Neural progenitor cell (in vitro differentiated cells): ENCODE data around the gene TM9SF4. TPM values are rescaled to one million over a fixed set of nuclear protein-coding genes. Genes with fewer than 3 reads are reported as not detected.

Experiments
- DNase-seq: peaks from one replicate; pipeline ENCODE4 v3.0.0-alpha.2; 2016; ENCODE audit warnings: low spot score
- H2AFZ ChIP-seq: fragments of 200-600 bp; sonication (generic); replicated peaks from 2 replicates; pipeline ENCODE4 v1.6.1; 2016; ENCODE audit warnings: antibody characterized with exemption
- H3F3A ChIP-seq: fragments of 200-600 bp; sonication (generic); 2 replicates; pipeline ENCODE4 v1.6.1; 2016; ENCODE audit warnings: antibody characterized with exemption, low read depth
- H3K27ac ChIP-seq: fragments of 200-600 bp; sonication (generic); 2 replicates; pipeline ENCODE4 v1.5.1; 2016; ENCODE audit warnings: mild to moderate bottlenecking
- H3K27me3 ChIP-seq: fragments of 200-600 bp; sonication (generic); 2 replicates; pipeline ENCODE4 v1.6.1; 2016; ENCODE audit warnings: mild to moderate bottlenecking, moderate library complexity
- H3K36me3 ChIP-seq: fragments of 200-600 bp; sonication (generic); 2 replicates; pipeline ENCODE4 v1.5.1; 2016
- H3K4me1 ChIP-seq: fragments of 200-600 bp; sonication (generic); 2 replicates; pipeline ENCODE4 v1.6.1; 2016; ENCODE audit warnings: mixed run types
- H3K4me2 ChIP-seq: fragments of 200-600 bp; sonication (generic); 2 replicates; pipeline ENCODE4 v1.6.1; 2016
- H3K4me3 ChIP-seq: fragments of 200-600 bp; sonication (generic); 2 replicates; pipeline ENCODE4 v1.5.1; 2016
- H3K79me2 ChIP-seq: fragments of 200-600 bp; sonication (generic); 2 replicates; pipeline ENCODE4 v1.6.1; 2016; ENCODE audit warnings: low read depth
- H3K9ac ChIP-seq: fragments of 200-600 bp; sonication (generic); 2 replicates; pipeline ENCODE4 v1.6.1; 2016
- H3K9me3 ChIP-seq: fragments of 200-600 bp; sonication (generic); 2 replicates; pipeline ENCODE4 v1.5.1; 2016; ENCODE audit warnings: low read depth
- H4K20me1 ChIP-seq: fragments of 200-600 bp; sonication (generic); 2 replicates; pipeline ENCODE4 v1.6.1; 2016; ENCODE audit warnings: low read depth
- H3K27ac Mint-ChIP-seq: 3 replicates; pipeline ENCODE4 v1.8.0; 2021; ENCODE audit warnings: mixed read lengths
- H3K27me3 Mint-ChIP-seq: 2 replicates; pipeline ENCODE4 v1.8.0; 2022; ENCODE audit warnings: low read depth, mild to moderate bottlenecking, inconsistent platforms, moderate library complexity, mixed read lengths; ENCODE audit not compliant: insufficient read depth
- H3K36me3 Mint-ChIP-seq: 3 replicates; pipeline ENCODE4 v1.8.0; 2021; ENCODE audit warnings: mixed read lengths
- H3K4me1 Mint-ChIP-seq: 3 replicates; pipeline ENCODE4 v1.8.0; 2021; ENCODE audit warnings: mixed read lengths
- H3K4me3 Mint-ChIP-seq: 3 replicates; pipeline ENCODE4 v1.8.0; 2021; ENCODE audit warnings: mild to moderate bottlenecking, moderate library complexity, mixed read lengths
- H3K9me3 Mint-ChIP-seq: 3 replicates; pipeline ENCODE4 v1.8.0; 2020; ENCODE audit warnings: mixed read lengths
- EZH2 ChIP-seq: fragments of 200-600 bp; sonication (generic); IDR thresholded peaks from 2 replicates; pipeline ENCODE4 v1.6.1; 2017; ENCODE audit warnings: antibody characterized with exemption, mild to moderate bottlenecking, moderate library complexity
- EZH2phosphoT487 ChIP-seq: fragments of 200-600 bp; sonication (generic); IDR thresholded peaks from 2 replicates; pipeline ENCODE4 v1.6.1; 2017; ENCODE audit warnings: antibody characterized with exemption
- total RNA-seq: library from RNA; depleted of rRNA; stranded (reverse); fragments of >200 nt; gene quantifications from 2 replicates; pipeline ENCODE4 v1.2.3, GENCODE V29; 2015; ENCODE audit warnings: low replicate concordance
- TF ChIP-seq, protein P1 (sequence below): fragments of 200-600 bp; sonication (generic); IDR thresholded peaks from 2 replicates; pipeline ENCODE4 v1.5.1; 2017; ENCODE audit warnings: antibody characterized with exemption, mild to moderate bottlenecking

TM9SF4 gene
- total RNA-seq, 1 donor from 2014 or later, result 27.9 TPM

DNA sequence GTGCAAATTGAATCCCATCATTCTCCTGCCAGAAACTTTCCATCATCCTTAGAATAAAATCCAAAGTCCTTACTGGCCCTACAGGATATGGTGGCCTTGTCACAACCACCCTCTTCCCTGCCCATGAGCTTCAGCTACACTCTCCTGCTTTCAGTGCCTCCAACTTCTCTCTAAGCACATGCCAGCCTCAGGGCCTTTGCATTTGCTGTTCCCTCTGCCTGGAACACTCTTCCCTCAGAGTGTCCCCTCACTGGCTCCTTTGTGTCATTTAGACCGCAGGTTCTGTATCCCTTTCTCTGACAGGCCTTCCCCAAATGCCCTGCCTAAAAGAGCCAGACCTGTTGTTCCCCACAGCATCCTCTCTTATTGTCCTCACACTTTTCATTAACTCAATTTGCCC is 39.2 kb upstream of the TM9SF4 start:
- Mint-ChIP-seq H3K27me3 (peaks cover 5% of the 10 kb centered on the region), H3K27ac (no peak overlapping the region), H3K4me3 (no peak overlapping the region), H3K36me3 (no peaks in the 10 kb centered on the region), H3K9me3 (no peaks in the 10 kb centered on the region), H3K4me1 (peaks cover 11% of the 10 kb centered on the region)
- Histone ChIP-seq H3K79me2 (no peaks in the 10 kb centered on the region), H3K27me3 (no peaks in the 10 kb centered on the region), H3K4me2 (no peak overlapping the region), H3K36me3 (no peaks in the 10 kb centered on the region), H4K20me1 (no peaks in the 10 kb centered on the region), H3K27ac (no peak overlapping the region), H3K9ac (no peak overlapping the region), H3K4me3 (no peak overlapping the region), H2AFZ (peak overlapping the region; percentile 41), H3K4me1 (peaks cover 13% of the 10 kb centered on the region), H3K9me3 (no peaks in the 10 kb centered on the region), H3F3A (peaks cover 4% of the 10 kb centered on the region)
- TF ChIP-seq, protein P1, sequence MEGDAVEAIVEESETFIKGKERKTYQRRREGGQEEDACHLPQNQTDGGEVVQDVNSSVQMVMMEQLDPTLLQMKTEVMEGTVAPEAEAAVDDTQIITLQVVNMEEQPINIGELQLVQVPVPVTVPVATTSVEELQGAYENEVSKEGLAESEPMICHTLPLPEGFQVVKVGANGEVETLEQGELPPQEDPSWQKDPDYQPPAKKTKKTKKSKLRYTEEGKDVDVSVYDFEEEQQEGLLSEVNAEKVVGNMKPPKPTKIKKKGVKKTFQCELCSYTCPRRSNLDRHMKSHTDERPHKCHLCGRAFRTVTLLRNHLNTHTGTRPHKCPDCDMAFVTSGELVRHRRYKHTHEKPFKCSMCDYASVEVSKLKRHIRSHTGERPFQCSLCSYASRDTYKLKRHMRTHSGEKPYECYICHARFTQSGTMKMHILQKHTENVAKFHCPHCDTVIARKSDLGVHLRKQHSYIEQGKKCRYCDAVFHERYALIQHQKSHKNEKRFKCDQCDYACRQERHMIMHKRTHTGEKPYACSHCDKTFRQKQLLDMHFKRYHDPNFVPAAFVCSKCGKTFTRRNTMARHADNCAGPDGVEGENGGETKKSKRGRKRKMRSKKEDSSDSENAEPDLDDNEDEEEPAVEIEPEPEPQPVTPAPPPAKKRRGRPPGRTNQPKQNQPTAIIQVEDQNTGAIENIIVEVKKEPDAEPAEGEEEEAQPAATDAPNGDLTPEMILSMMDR, result no peak
- TF ChIP-seq EZH2phosphoT487, result no peak
- TF ChIP-seq EZH2, result no peak
- no peak for DNase-seq

DNA sequence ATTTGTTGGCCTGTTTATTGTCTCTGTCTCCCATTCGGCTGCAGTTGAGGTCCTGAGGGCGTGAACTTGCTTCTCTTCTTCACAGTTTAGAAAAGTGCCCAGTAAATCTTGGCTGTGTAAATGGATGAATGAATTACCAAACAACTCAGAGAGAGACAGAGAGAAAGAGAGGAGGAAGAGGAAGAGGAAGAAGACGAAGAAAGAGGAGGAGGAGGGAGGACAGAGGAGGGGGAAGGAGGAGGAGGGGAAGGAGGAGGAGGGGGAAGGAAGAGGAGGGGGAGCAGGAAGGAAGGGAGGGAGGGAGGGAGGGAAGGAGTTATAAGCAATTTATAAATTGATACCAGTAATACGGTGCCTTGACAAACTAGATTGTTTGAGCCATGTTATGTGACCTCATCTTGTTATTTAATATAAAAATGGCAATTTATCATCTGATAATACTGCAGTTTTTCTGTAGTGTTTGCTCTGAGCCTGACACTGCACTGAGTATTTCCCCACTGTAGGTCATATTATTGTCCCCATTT is 38.8 kb upstream of the TM9SF4 start:
- TF ChIP-seq EZH2, result no peak
- H3K79me2 ChIP-seq, result no peaks in the 10 kb centered on the region
- H3K9me3 ChIP-seq, result no peaks in the 10 kb centered on the region
- H3K27me3 Mint-ChIP-seq, result peaks cover 5% of the 10 kb centered on the region
- H3K4me2 ChIP-seq, result no peak overlapping the region
- H3K36me3 Mint-ChIP-seq, result no peaks in the 10 kb centered on the region
- no peaks in the 10 kb centered on the region for H3K27me3 ChIP-seq
- no peak overlapping the region for H3K4me3 Mint-ChIP-seq
- H3K27ac ChIP-seq, result no peak overlapping the region
- DNase-seq, result no peak
- H3K4me3 ChIP-seq, result no peak overlapping the region
- peak overlapping the region; percentile 41 for H2AFZ ChIP-seq
- H3K4me1 ChIP-seq, result peaks cover 13% of the 10 kb centered on the region
- H3K9me3 Mint-ChIP-seq, result no peaks in the 10 kb centered on the region
- H3K27ac Mint-ChIP-seq, result no peak overlapping the region
- no peak overlapping the region for H3K9ac ChIP-seq
- H3K4me1 Mint-ChIP-seq, result peaks cover 11% of the 10 kb centered on the region
- H3K36me3 ChIP-seq, result no peaks in the 10 kb centered on the region
- H3F3A ChIP-seq, result peaks cover 4% of the 10 kb centered on the region
- no peaks in the 10 kb centered on the region for H4K20me1 ChIP-seq

DNA sequence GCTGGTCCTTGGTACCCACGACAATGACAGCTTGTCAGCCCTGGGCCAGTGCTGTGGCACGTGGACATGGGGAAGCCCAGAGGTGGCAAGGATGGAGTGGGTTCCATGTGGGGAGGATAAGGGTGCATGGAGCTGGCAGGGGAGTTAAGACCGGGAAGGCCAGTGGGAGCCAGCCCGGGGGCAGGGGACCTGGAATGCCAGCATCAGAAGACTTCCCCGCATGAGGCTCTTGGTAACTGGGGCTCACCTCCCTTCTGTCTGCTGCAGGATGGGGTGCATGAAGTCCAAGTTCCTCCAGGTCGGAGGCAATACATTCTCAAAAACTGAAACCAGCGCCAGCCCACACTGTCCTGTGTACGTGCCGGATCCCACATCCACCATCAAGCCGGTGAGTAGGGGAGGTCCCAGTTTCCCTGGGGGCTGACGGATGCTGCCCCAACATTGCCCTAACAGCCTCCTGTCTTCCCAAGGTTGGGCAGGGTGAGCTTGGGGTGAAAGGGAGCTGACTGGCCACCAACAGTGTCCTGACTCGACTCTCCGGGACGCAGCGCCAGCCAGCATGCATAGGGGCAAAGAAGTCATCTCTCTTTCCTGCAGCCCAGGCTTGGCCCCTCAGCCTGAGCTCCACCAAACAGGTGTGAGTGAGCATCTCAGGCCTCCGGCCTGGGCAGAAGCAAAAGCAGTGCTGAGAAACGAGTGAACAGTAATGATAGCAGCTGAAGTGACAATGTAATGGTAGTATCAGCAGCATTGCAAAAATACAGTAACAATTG is 37.9 kb upstream of the TM9SF4 start:
- Histone ChIP-seq H3F3A (peaks cover 4% of the 10 kb centered on the region), H4K20me1 (no peaks in the 10 kb centered on the region), H2AFZ (no peak overlapping the region), H3K79me2 (no peaks in the 10 kb centered on the region), H3K27ac (peak overlapping the region; percentile 71), H3K9ac (no peak overlapping the region), H3K9me3 (no peaks in the 10 kb centered on the region), H3K4me1 (peaks cover 13% of the 10 kb centered on the region), H3K36me3 (no peaks in the 10 kb centered on the region), H3K4me2 (peak overlapping the region; percentile 10), H3K4me3 (no peak overlapping the region), H3K27me3 (no peaks in the 10 kb centered on the region)
- Mint-ChIP-seq H3K27ac (no peak overlapping the region), H3K36me3 (no peaks in the 10 kb centered on the region), H3K4me3 (no peak overlapping the region), H3K27me3 (peaks cover 5% of the 10 kb centered on the region), H3K4me1 (peaks cover 11% of the 10 kb centered on the region), H3K9me3 (no peaks in the 10 kb centered on the region)
- DNase-seq, result no peak
- TF ChIP-seq, protein P1, result no peak
- TF ChIP-seq EZH2phosphoT487, result no peak
- no peak for TF ChIP-seq EZH2

DNA sequence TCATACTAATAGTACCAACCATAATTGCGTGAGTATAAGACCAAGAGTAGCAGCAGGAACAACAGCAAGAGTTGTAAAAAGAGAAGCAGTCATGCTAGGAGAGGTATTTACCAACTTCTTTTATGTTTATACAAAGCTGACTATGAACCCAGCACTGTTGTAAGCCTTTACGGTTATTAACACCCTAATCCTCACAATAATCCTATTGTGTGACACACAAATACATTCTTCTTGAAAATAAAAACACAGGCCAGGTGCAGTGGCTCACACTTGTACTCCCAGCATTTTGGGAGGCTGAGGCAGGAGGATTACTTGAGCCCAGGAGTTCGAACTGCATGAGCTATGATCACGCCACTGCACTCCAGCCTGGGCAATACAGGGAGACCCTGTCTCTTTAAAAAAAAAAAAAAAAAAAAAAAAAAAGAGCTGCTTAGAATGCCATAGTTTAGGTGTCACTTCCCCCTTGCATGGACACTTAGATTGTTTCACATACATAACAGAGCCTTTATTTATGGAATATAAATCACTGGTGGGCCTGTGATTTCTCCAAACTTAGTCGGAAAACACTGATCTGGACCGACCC is 37.3 kb upstream of the TM9SF4 start:
- H3K27ac Mint-ChIP-seq, result peak overlapping the region; percentile 74
- H3K4me1 Mint-ChIP-seq, result peaks cover 11% of the 10 kb centered on the region

More for the DNA sequence above, 37.3 kb upstream of the TM9SF4 start:
- Histone ChIP-seq H3K9me3 (no peaks in the 10 kb centered on the region), H3K27ac (peak overlapping the region; percentile 71), H3K4me1 (peaks cover 13% of the 10 kb centered on the region), H2AFZ (no peak overlapping the region), H3K4me3 (no peak overlapping the region), H3K27me3 (no peaks in the 10 kb centered on the region), H3F3A (peaks cover 4% of the 10 kb centered on the region), H3K4me2 (peak overlapping the region; percentile 10), H3K79me2 (no peaks in the 10 kb centered on the region), H3K9ac (no peak overlapping the region), H4K20me1 (no peaks in the 10 kb centered on the region), H3K36me3 (no peaks in the 10 kb centered on the region)
- Mint-ChIP-seq H3K4me3 (no peak overlapping the region), H3K9me3 (no peaks in the 10 kb centered on the region), H3K27me3 (peaks cover 5% of the 10 kb centered on the region), H3K36me3 (no peaks in the 10 kb centered on the region)
- peak; percentile 54 for DNase-seq
- TF ChIP-seq EZH2, result no peak
- TF ChIP-seq EZH2phosphoT487, result peak; percentile 55
